Neural progenitor cell (in vitro differentiated cells): ENCODE measurements around the gene L1TD1. TPM values are rescaled to one million over a fixed set of nuclear protein-coding genes. Genes with fewer than 3 reads are reported as not detected.
"Not testable (repeated sequence)": the region's sequence is repeated elsewhere in the genome, so short reads cannot be mapped to it uniquely, and the experiment has no call there.

ENCODE experiments used
- DNase-seq: peaks from one replicate; pipeline ENCODE4 v3.0.0-alpha.2; 2016; ENCODE audit warnings: low spot score
- H2AFZ ChIP-seq: fragments of 200-600 bp; sonication (generic); replicated peaks from 2 replicates; pipeline ENCODE4 v1.6.1; 2016; ENCODE audit warnings: antibody characterized with exemption
- H3F3A ChIP-seq: fragments of 200-600 bp; sonication (generic); 2 replicates; pipeline ENCODE4 v1.6.1; 2016; ENCODE audit warnings: antibody characterized with exemption, low read depth
- H3K27ac ChIP-seq: fragments of 200-600 bp; sonication (generic); 2 replicates; pipeline ENCODE4 v1.5.1; 2016; ENCODE audit warnings: mild to moderate bottlenecking
- H3K27me3 ChIP-seq: fragments of 200-600 bp; sonication (generic); 2 replicates; pipeline ENCODE4 v1.6.1; 2016; ENCODE audit warnings: mild to moderate bottlenecking, moderate library complexity
- H3K36me3 ChIP-seq: fragments of 200-600 bp; sonication (generic); 2 replicates; pipeline ENCODE4 v1.5.1; 2016
- H3K4me1 ChIP-seq: fragments of 200-600 bp; sonication (generic); 2 replicates; pipeline ENCODE4 v1.6.1; 2016; ENCODE audit warnings: mixed run types
- H3K4me2 ChIP-seq: fragments of 200-600 bp; sonication (generic); 2 replicates; pipeline ENCODE4 v1.6.1; 2016
- H3K4me3 ChIP-seq: fragments of 200-600 bp; sonication (generic); 2 replicates; pipeline ENCODE4 v1.5.1; 2016
- H3K79me2 ChIP-seq: fragments of 200-600 bp; sonication (generic); 2 replicates; pipeline ENCODE4 v1.6.1; 2016; ENCODE audit warnings: low read depth
- H3K9ac ChIP-seq: fragments of 200-600 bp; sonication (generic); 2 replicates; pipeline ENCODE4 v1.6.1; 2016
- H3K9me3 ChIP-seq: fragments of 200-600 bp; sonication (generic); 2 replicates; pipeline ENCODE4 v1.5.1; 2016; ENCODE audit warnings: low read depth
- H4K20me1 ChIP-seq: fragments of 200-600 bp; sonication (generic); 2 replicates; pipeline ENCODE4 v1.6.1; 2016; ENCODE audit warnings: low read depth
- H3K27ac Mint-ChIP-seq: 3 replicates; pipeline ENCODE4 v1.8.0; 2021; ENCODE audit warnings: mixed read lengths
- H3K27me3 Mint-ChIP-seq: 2 replicates; pipeline ENCODE4 v1.8.0; 2022; ENCODE audit warnings: low read depth, mild to moderate bottlenecking, inconsistent platforms, moderate library complexity, mixed read lengths; ENCODE audit not compliant: insufficient read depth
- H3K36me3 Mint-ChIP-seq: 3 replicates; pipeline ENCODE4 v1.8.0; 2021; ENCODE audit warnings: mixed read lengths
- H3K4me1 Mint-ChIP-seq: 3 replicates; pipeline ENCODE4 v1.8.0; 2021; ENCODE audit warnings: mixed read lengths
- H3K4me3 Mint-ChIP-seq: 3 replicates; pipeline ENCODE4 v1.8.0; 2021; ENCODE audit warnings: mild to moderate bottlenecking, moderate library complexity, mixed read lengths
- H3K9me3 Mint-ChIP-seq: 3 replicates; pipeline ENCODE4 v1.8.0; 2020; ENCODE audit warnings: mixed read lengths
- EZH2 ChIP-seq: fragments of 200-600 bp; sonication (generic); IDR thresholded peaks from 2 replicates; pipeline ENCODE4 v1.6.1; 2017; ENCODE audit warnings: antibody characterized with exemption, mild to moderate bottlenecking, moderate library complexity
- EZH2phosphoT487 ChIP-seq: fragments of 200-600 bp; sonication (generic); IDR thresholded peaks from 2 replicates; pipeline ENCODE4 v1.6.1; 2017; ENCODE audit warnings: antibody characterized with exemption
- total RNA-seq: library from RNA; depleted of rRNA; stranded (reverse); fragments of >200 nt; gene quantifications from 2 replicates; pipeline ENCODE4 v1.2.3, GENCODE V29; 2015; ENCODE audit warnings: low replicate concordance
- TF ChIP-seq, protein P1 (sequence below): fragments of 200-600 bp; sonication (generic); IDR thresholded peaks from 2 replicates; pipeline ENCODE4 v1.5.1; 2017; ENCODE audit warnings: antibody characterized with exemption, mild to moderate bottlenecking

The L1TD1 gene
- total RNA-seq, 1 donor from 2014 or later: 15.4 TPM

DNA sequence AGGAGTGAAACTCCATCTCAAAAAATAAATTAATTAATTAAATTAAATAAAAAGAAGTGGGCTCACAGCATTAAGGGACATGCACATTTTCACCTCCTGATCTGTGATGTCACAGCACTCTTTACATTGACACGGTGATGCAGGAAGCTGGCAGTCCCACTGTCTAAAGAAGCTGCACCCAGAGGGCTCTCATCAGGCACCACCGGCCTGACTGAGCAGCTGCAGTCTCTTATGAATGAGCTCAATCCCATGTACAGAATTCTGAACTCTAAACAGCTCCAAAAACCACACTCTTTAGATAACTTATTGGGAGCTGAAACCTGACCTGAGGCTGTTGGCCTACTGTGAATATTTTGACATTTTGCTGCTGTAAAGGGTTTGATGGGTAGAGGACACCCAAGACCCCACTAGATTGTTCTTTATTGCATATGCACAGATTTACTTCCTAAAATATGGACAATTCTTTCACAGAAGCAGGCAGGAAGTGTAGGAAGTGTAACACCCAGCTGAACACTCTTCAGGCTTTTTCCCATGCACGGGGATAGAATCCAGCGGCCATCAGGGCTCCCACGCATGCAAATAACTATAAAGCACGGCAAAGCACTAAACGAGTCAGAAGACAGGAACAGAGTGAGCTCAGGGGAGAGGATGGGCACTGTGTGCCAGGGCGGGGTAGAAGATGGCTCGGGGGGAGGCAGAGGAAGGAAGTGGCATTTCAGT, 46.2 kb downstream of the L1TD1 start:
- peaks cover 8% of the 10 kb centered on the region for H3K36me3 Mint-ChIP-seq
- Histone ChIP-seq H3F3A (no peaks in the 10 kb centered on the region), H3K36me3 (no peaks in the 10 kb centered on the region), H3K27me3 (no peaks in the 10 kb centered on the region), H3K79me2 (no peaks in the 10 kb centered on the region), H3K27ac (no peak overlapping the region), H2AFZ (no peak overlapping the region), H3K4me3 (no peak overlapping the region), H3K9ac (no peak overlapping the region), H3K4me2 (no peak overlapping the region), H4K20me1 (no peaks in the 10 kb centered on the region), H3K9me3 (no peaks in the 10 kb centered on the region), H3K4me1 (peaks cover 12% of the 10 kb centered on the region)
- H3K9me3 Mint-ChIP-seq: peaks cover 12% of the 10 kb centered on the region
- no peak for DNase-seq
- TF ChIP-seq EZH2 (no peak), EZH2phosphoT487 (no peak)
- TF ChIP-seq, protein P1, sequence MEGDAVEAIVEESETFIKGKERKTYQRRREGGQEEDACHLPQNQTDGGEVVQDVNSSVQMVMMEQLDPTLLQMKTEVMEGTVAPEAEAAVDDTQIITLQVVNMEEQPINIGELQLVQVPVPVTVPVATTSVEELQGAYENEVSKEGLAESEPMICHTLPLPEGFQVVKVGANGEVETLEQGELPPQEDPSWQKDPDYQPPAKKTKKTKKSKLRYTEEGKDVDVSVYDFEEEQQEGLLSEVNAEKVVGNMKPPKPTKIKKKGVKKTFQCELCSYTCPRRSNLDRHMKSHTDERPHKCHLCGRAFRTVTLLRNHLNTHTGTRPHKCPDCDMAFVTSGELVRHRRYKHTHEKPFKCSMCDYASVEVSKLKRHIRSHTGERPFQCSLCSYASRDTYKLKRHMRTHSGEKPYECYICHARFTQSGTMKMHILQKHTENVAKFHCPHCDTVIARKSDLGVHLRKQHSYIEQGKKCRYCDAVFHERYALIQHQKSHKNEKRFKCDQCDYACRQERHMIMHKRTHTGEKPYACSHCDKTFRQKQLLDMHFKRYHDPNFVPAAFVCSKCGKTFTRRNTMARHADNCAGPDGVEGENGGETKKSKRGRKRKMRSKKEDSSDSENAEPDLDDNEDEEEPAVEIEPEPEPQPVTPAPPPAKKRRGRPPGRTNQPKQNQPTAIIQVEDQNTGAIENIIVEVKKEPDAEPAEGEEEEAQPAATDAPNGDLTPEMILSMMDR: no peak
- H3K4me1 Mint-ChIP-seq: peaks cover 38% of the 10 kb centered on the region
- H3K4me3 Mint-ChIP-seq: no peak overlapping the region
- H3K27ac Mint-ChIP-seq: peak overlapping the region; percentile 57
- H3K27me3 Mint-ChIP-seq: peaks cover 11% of the 10 kb centered on the region

DNA sequence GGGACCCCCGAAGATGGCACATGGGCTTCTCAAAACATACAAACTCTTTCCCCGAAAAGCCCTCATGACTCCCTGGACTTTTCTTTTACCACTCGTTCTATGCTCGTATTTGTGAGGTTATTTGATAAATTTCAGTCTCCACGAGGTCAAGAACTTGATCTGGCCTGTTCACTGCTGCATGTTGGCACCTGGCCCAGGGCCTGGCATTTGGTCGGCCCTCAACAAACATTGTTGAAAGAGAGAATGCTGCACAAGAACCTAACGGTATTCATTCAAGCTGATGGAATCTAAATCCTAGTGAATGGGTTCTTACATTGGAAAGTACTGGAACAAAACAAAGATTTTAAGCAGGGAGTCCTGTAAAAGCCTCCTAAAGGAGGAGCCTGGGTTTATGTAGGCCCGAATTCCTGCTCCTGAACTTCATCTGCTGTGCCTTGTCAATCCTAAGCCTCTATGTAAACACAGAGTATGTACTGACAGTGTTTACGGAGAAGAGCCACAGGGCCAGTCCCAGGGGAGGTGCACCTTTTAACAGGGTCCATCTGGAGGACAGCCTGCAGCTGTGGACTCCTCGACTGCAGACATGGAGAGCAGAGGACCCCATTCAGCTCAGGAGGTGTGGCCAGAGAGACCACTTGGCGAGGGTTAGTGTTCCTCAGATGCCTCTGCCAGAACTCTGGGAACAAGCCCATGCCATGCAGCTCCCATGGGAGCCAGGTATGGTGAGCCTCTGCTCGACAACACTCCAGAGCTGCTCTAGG, 46.9 kb downstream of the L1TD1 start:
- no peaks in the 10 kb centered on the region for H3K36me3 ChIP-seq
- no peak overlapping the region for H3K27ac ChIP-seq
- H3K36me3 Mint-ChIP-seq: peaks cover 8% of the 10 kb centered on the region

DNA sequence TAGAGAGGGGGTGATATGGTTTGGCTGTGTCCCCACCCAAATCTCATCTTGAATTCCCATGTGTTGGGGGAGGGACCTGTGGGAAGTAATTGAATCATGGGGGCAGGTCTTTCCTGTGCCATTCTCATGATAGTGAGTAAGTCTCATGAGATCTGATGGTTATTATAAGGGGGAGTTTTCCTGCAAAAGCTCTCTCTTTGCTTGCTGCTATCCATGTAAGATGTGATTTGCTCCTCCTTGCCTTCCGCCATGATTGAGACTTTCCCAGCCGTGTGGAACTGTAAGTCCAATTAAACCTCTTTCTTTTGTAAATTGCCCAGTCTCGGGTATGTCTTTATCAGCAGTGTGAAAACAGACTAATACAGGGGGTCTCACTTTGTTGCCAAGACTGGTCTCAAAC, 49.7 kb downstream of the L1TD1 start:
- not testable (repeated sequence) for DNase-seq, H3K36me3 Mint-ChIP-seq, H3K4me1 ChIP-seq, H3F3A ChIP-seq, H3K4me3 ChIP-seq, H3K9ac ChIP-seq, H3K9me3 ChIP-seq, H3K27me3 ChIP-seq, H3K27ac ChIP-seq, H3K4me2 ChIP-seq, H3K79me2 ChIP-seq, H2AFZ ChIP-seq, H3K36me3 ChIP-seq, H3K4me3 Mint-ChIP-seq, H3K27ac Mint-ChIP-seq, H4K20me1 ChIP-seq
- peaks cover 12% of the 10 kb centered on the region for H3K9me3 Mint-ChIP-seq
- peaks cover 16% of the 10 kb centered on the region for H3K27me3 Mint-ChIP-seq
- peaks cover 35% of the 10 kb centered on the region for H3K4me1 Mint-ChIP-seq

More for the DNA sequence above, 46.9 kb downstream of the L1TD1 start:
- Histone ChIP-seq H3F3A (no peaks in the 10 kb centered on the region), H3K4me1 (peaks cover 12% of the 10 kb centered on the region), H3K9ac (no peak overlapping the region), H3K4me2 (no peak overlapping the region), H3K9me3 (no peaks in the 10 kb centered on the region), H3K79me2 (no peaks in the 10 kb centered on the region), H4K20me1 (no peaks in the 10 kb centered on the region), H3K4me3 (no peak overlapping the region), H2AFZ (no peak overlapping the region), H3K27me3 (no peaks in the 10 kb centered on the region)
- TF ChIP-seq EZH2 (no peak), EZH2phosphoT487 (no peak)
- TF ChIP-seq, protein P1: no peak
- Mint-ChIP-seq H3K27ac (peak overlapping the region; percentile 57), H3K4me1 (peaks cover 40% of the 10 kb centered on the region), H3K27me3 (peaks cover 11% of the 10 kb centered on the region), H3K9me3 (peaks cover 12% of the 10 kb centered on the region), H3K4me3 (no peak overlapping the region)
- DNase-seq: no peak

DNA sequence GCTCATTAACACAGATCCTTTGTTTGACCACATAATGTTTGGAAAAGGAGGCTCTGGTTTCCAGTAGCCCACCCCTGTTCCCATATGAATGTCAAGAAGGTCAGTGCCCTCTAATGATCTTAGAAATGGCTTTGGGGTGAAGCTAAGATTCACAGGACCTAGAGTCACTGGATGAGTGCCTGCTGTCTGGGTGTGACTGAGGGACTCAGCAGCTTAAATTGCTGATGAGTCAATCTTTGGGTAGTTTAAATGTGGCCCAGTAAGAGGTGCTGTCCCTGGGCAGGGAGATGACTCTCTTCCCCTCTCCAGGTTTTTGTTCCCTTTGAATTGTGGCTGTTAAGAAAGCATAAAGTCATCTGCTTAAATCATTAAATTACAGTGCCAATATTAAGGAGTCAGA, 50.6 kb downstream of the L1TD1 start:
- H3K27ac Mint-ChIP-seq: no peak overlapping the region
- H3K9ac ChIP-seq: no peak overlapping the region
- H3K27me3 Mint-ChIP-seq: peaks cover 14% of the 10 kb centered on the region

More for the DNA sequence above, 50.6 kb downstream of the L1TD1 start:
- Histone ChIP-seq H3K79me2 (no peaks in the 10 kb centered on the region), H3K9me3 (no peaks in the 10 kb centered on the region), H3K27ac (no peak overlapping the region), H3K4me3 (no peak overlapping the region), H2AFZ (no peak overlapping the region), H3K4me1 (peaks cover 4% of the 10 kb centered on the region), H3K36me3 (no peaks in the 10 kb centered on the region), H3K27me3 (no peaks in the 10 kb centered on the region), H3K4me2 (no peak overlapping the region), H3F3A (peaks cover 5% of the 10 kb centered on the region), H4K20me1 (no peaks in the 10 kb centered on the region)
- Mint-ChIP-seq H3K4me1 (peaks cover 35% of the 10 kb centered on the region), H3K4me3 (no peak overlapping the region), H3K9me3 (peaks cover 12% of the 10 kb centered on the region), H3K36me3 (peaks cover 8% of the 10 kb centered on the region)
- DNase-seq: no peak
- TF ChIP-seq, protein P1: no peak
